GM12874 (cell line): ENCODE measurements around the gene IFNA13.

ENCODE experiments used
- CTCF ChIP-seq: IDR thresholded peaks from 2 replicates; pipeline ENCODE4 v1.5.1; 2011; ENCODE audit warnings: low read depth, mild to moderate bottlenecking, control low read depth, low read length, moderate library complexity; ENCODE audit not compliant: insufficient read depth

Gene IFNA13

GRCh38 chr9:21383627-21384026, 15.8 kb upstream of the IFNA13 start:
- no peak for TF ChIP-seq CTCF

DNA sequence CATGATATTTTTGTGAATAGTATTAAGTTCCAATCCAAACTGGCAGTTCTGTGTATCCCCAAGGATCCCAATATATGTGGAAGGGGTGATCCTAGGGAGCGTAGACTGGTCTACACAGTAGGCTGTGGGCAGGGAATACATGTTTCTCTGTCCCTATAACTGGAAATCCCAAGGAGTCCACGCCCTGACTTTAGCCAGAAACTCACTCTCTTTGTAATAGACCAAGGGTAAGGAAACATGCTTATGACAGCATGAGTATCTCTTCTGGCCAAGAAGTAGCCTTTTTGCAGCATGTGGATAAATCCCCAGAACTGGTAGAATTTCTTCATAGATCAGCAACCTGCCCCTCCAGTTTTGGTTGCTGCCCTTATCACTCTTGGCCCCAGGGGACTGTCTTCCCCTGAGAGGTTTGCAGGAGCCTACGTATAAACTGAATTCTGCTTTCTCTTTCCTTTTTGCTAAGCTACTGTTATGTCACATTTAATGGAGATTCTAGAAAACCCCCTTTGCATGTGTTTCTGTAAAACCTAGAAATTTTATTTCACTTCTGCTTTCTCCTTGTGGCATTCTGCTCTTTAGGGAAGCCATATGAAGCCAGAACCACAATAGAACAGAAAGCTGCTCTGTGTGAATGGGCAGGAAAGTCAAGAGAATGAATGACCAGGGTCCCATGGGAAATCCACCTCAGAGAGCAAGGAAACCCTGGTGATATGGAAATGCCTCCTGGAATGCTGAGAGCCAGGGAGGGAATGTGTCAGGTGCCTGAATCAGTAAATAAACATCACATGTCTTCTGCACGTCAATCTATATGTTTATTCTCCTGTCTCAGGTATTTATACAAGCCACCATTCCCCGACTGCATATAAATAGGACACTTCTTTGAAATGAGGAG, 13.8 kb upstream of the IFNA13 start:
- no peak for TF ChIP-seq CTCF

- no peak for TF ChIP-seq CTCF
Measured at GRCh38 chr9:21362287-21362686, 5.6 kb downstream of the IFNA13 start.

DNA sequence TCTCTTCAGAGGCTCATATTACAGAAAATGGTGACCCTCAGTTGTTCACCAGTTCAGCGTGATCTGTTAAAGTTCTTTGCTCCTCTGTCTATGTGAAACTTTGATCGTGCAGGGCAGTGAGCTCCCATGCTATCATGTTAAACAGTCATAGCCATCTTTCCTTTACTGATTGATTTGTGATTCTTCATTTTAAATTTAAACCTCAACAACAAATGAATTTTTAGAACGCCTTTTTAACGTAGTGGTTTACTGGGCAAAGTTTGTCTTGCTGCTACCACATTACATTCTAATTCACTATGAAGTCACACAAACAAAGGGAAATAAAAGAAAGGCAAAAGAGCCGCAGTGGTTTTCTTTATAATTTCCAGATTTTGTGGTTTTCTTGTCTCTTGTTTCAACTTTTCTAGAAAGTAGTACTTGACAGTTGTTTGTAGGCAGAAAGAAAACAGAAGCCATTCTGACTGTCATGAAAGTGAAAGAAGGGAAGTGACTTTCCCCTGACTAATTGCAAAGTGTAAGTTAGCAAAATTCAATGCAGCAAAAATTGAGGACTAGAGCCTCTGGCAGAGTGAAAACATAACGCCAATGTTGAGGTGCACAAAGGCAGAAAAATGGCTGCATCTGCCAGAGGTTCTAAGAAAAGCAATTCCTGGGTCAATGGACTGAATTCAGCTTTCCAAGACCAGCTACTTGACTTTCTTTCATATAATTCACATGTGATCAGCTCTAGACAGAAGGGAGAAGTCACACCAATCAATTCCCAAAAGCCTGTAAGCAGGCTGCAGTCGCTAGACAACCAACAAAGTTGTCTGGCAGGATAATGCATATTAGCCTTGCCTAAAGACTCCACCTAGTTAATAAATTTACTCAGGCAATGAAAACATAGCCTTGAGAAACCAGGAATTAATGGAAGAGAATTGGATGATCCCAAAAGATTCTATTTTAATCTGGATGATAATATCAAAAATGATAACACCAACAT, 10.1 kb downstream of the IFNA13 start:
- no peak for TF ChIP-seq CTCF

- no peak for TF ChIP-seq CTCF
Measured at GRCh38 chr9:21350787-21351186, 17.1 kb downstream of the IFNA13 start, which contains the start of gene IFNA6. IFNA6 (minus strand) TSS chr9:21350887; CDS start chr9:21350887, 0 bp downstream.

GRCh38 chr9:21348430-21348970, 19.4 kb downstream of the IFNA13 start:
- no peak for TF ChIP-seq CTCF

GRCh38 chr9:21340735-21341134, 27.1 kb downstream of the IFNA13 start:
- no peak for TF ChIP-seq CTCF
